ENCODE measurements around the gene CPLX1. TPM values are rescaled to one million over a fixed set of nuclear protein-coding genes. Genes with fewer than 3 reads are reported as not detected.

CPLX1 gene
- polyA plus RNA-seq, 3 donors: not detected

- H3K36me3 ChIP-seq (replicated peaks in 1 of 2; ENCODE audit: control insufficient read depth in 1 of 2, insufficient read depth in 2 of 2, low read length in 2 of 2): no peaks in the 10 kb centered on the region
- 80% methylated on average over 44 of the region's 44 CpGs for WGBS (ENCODE audit: insufficient coverage)
- H2AFZ ChIP-seq (ENCODE audit: insufficient read depth, low read depth, low read length, poor library complexity, severe bottlenecking): no peak overlapping the region
- intact Hi-C loops (cut with micrococcal nuclease): no loop called here
- peaks cover 0 to 11% of the 10 kb centered on the region in 2 donors for H3K27me3 ChIP-seq (ENCODE audit: control insufficient read depth in 2 of 2, insufficient read depth in 2 of 2, low read length in 2 of 2)
- Mint-ChIP-seq H3K27ac (peak overlapping the region in 1 of 7 donors; percentile 53), H3K4me1 (no peaks in the 10 kb centered on the region), H3K27me3 (ENCODE audit: low read depth in 3 of 3) (peaks cover 11 to 49% (median 19%) of the 10 kb centered on the region in 3 donors), H3K4me3 (peak overlapping the region in 1 of 2 donors; percentile 28), H3K9me3 (peaks cover 8 to 26% (median 16%) of the 10 kb centered on the region in 7 donors), H3K36me3 (no peaks in the 10 kb centered on the region)
- TF ChIP-seq CTCF (IDR thresholded peaks at IDR 0.05): no peak
- H3K4me1 ChIP-seq (ENCODE audit: control insufficient read depth in 1 of 2, insufficient read depth in 2 of 2, low read length in 2 of 2): no peaks in the 10 kb centered on the region
- H3K27ac ChIP-seq (ENCODE audit: low read depth in 1 of 2, low read length in 2 of 2): no peak overlapping the region
- no peak for DNase-seq
- no peaks in the 10 kb centered on the region for H4K20me1 ChIP-seq (ENCODE audit: insufficient read depth, low read length)
- no peak overlapping the region for H3K9ac ChIP-seq (ENCODE audit: insufficient read depth, low read length, poor library complexity, severe bottlenecking)
- no peak overlapping the region for H3K4me3 ChIP-seq (replicated peaks in 1 of 3; ENCODE audit: low read depth in 2 of 3, low read length in 3 of 3)
- no peak overlapping the region for H3K4me2 ChIP-seq (replicated peaks; ENCODE audit: extremely low read depth, low read length, poor library complexity, severe bottlenecking)
- H3K9me3 ChIP-seq (replicated peaks in 1 of 2; ENCODE audit: control insufficient read depth in 1 of 2, insufficient read depth in 1 of 2, low read length in 2 of 2): peaks cover 8% of the 10 kb centered on the region in 2 donors
- no peaks in the 10 kb centered on the region for H3K79me2 ChIP-seq (ENCODE audit: insufficient read depth, low read length)
Observed at GRCh38 chr4:804804-805203, 21.1 kb downstream of the CPLX1 start.

GRCh38 chr4:803884-804283 is 22.0 kb downstream of the CPLX1 start:
- Histone ChIP-seq H3K27me3 (ENCODE audit: control insufficient read depth in 2 of 2, insufficient read depth in 2 of 2, low read length in 2 of 2) (peaks cover 0 to 11% of the 10 kb centered on the region in 2 donors), H3K4me2 (replicated peaks; ENCODE audit: extremely low read depth, low read length, poor library complexity, severe bottlenecking) (no peak overlapping the region), H3K79me2 (ENCODE audit: insufficient read depth, low read length) (no peaks in the 10 kb centered on the region), H2AFZ (ENCODE audit: insufficient read depth, low read depth, low read length, poor library complexity, severe bottlenecking) (no peak overlapping the region), H3K36me3 (replicated peaks in 1 of 2; ENCODE audit: control insufficient read depth in 1 of 2, insufficient read depth in 2 of 2, low read length in 2 of 2) (no peaks in the 10 kb centered on the region), H3K4me1 (ENCODE audit: control insufficient read depth in 1 of 2, insufficient read depth in 2 of 2, low read length in 2 of 2) (no peaks in the 10 kb centered on the region), H3K27ac (ENCODE audit: low read depth in 1 of 2, low read length in 2 of 2) (no peak overlapping the region), H3K4me3 (replicated peaks in 1 of 3; ENCODE audit: low read depth in 2 of 3, low read length in 3 of 3) (no peak overlapping the region), H3K9me3 (replicated peaks in 1 of 2; ENCODE audit: control insufficient read depth in 1 of 2, insufficient read depth in 1 of 2, low read length in 2 of 2) (peaks cover 8% of the 10 kb centered on the region in 2 donors), H3K9ac (ENCODE audit: insufficient read depth, low read length, poor library complexity, severe bottlenecking) (no peak overlapping the region), H4K20me1 (ENCODE audit: insufficient read depth, low read length) (no peaks in the 10 kb centered on the region)
- Mint-ChIP-seq H3K4me1 (no peaks in the 10 kb centered on the region), H3K36me3 (no peaks in the 10 kb centered on the region), H3K9me3 (peaks cover 6 to 26% (median 16%) of the 10 kb centered on the region in 7 donors), H3K4me3 (no peak overlapping the region), H3K27me3 (ENCODE audit: low read depth in 3 of 3) (peaks cover 11 to 54% (median 24%) of the 10 kb centered on the region in 3 donors), H3K27ac (no peak overlapping the region)
- no peak for DNase-seq
- TF ChIP-seq CTCF (IDR thresholded peaks at IDR 0.05): no peak
- WGBS (ENCODE audit: insufficient coverage): 98% methylated on average over 5 of the region's 13 CpGs
- intact Hi-C loops (cut with micrococcal nuclease): no loop called here
